GM10266 (cell line): ENCODE measurements around the gene NACC2.

Source experiments
- DNase-seq: peaks from one replicate; pipeline ENCODE4 v3.0.0; 2012; ENCODE audit errors: extremely low spot score
- CTCF ChIP-seq: IDR thresholded peaks from 2 replicates; pipeline ENCODE4 v1.5.1; 2012; ENCODE audit warnings: mild to moderate bottlenecking, low read depth; ENCODE audit not compliant: control insufficient read depth, insufficient read depth; ENCODE audit errors: missing control alignments

Gene NACC2, protein sequence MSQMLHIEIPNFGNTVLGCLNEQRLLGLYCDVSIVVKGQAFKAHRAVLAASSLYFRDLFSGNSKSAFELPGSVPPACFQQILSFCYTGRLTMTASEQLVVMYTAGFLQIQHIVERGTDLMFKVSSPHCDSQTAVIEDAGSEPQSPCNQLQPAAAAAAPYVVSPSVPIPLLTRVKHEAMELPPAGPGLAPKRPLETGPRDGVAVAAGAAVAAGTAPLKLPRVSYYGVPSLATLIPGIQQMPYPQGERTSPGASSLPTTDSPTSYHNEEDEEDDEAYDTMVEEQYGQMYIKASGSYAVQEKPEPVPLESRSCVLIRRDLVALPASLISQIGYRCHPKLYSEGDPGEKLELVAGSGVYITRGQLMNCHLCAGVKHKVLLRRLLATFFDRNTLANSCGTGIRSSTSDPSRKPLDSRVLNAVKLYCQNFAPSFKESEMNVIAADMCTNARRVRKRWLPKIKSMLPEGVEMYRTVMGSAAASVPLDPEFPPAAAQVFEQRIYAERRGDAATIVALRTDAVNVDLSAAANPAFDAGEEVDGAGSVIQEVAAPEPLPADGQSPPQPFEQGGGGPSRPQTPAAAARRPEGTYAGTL

DNA sequence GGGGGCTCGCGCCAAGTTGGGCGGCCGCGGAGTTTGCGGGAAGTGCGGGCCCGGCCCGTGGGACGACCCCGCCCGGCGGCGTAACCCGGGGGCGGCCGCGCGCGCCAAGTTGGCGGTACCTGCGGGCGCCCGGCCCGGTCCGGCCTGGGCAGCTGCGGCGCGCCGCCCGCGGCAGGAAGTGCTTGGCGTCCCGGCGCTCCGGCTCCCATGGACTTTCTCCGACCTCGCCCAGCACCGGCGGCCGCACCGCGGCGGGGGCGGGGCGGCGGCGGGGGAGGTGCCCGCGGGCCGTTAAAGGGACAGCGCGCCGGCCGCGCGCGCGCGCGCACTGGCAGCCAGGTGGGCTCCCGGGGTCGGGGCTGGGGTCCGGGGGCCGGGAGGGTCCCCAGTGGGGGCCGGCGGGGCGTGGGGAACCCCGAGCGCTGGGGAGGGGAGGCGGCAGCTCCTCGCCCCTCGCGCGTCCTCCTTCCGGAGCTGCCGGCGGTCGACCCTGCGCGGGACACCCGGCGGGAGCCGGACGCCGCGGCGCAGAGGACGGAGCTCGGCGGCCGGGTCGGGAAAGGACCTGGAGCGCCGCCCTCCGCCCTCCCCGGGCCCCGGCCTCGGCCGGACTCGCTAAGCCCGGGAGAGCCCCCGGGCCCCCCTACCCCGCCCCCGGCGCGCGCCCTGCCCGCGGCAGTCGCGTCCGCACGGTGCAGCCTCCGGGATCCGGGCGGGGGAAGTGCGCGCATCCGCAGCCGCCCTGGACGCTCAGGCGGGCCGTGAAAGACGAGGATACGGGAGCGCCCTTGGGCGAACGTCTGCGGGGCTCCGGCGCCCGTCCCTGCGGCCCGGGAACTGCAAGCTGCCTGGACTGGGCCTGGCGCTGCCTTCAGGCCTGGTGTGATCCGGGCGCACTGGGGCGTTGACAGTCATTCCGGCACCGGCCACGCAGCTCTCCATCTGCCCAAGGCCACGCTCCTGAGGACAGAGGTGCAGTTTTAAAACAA is at the start of gene NACC2:
TSS of gene NACC2 (minus strand) at position 220 of the 989 bp plus-strand sequence. CDS start 44,768 bp downstream, outside the sequence.
- DNase-seq = no peak
- no peak for TF ChIP-seq CTCF

- DNase-seq = no peak
- TF ChIP-seq CTCF = no peak
These were observed 49.4 kb upstream of the NACC2 start for GRCh38 chr9:136144450-136144849.

- no peak for DNase-seq
- TF ChIP-seq CTCF = peak; percentile 19
These were observed 48.3 kb upstream of the NACC2 start for GRCh38 chr9:136143215-136144001.

DNA sequence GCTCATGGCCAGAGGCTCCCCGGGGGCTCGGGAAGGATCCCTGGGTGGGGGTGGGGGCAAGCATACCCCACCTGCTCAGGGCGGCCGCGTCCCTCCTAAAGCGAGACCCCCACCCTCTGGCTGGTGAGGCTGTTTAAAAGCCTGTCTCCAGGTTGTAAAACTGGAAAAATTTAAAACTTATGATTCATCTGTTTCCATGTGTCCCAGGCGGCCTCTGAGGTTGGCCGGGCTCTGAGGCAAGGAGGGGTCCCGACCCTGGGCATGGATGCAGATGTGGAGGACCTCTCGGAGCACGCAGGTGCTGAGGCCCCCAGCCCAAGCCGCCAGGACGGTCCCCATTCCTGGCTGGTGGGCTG is 47.7 kb upstream of the NACC2 start:
- DNase-seq = no peak
- no peak for TF ChIP-seq CTCF

DNA sequence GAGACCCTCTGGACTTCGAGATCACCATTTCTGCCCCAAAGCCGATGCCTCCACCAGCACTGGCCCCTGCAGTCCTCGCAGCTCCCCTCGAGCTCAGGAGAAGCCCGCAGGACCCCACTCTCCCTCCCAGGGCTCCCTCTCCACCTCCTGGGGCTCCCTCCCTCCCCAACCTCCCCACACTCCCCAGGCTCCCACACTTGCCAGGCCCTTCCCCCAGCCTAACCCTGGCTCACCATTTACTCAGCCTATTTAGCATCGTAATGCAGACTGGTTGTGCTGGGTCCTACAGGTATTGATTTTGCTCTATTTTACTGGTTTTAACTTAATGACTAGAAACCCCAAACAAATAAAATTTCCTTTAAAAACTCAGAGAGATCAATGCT is 47.3 kb upstream of the NACC2 start:
- no peak for TF ChIP-seq CTCF
- no peak for DNase-seq

DNA sequence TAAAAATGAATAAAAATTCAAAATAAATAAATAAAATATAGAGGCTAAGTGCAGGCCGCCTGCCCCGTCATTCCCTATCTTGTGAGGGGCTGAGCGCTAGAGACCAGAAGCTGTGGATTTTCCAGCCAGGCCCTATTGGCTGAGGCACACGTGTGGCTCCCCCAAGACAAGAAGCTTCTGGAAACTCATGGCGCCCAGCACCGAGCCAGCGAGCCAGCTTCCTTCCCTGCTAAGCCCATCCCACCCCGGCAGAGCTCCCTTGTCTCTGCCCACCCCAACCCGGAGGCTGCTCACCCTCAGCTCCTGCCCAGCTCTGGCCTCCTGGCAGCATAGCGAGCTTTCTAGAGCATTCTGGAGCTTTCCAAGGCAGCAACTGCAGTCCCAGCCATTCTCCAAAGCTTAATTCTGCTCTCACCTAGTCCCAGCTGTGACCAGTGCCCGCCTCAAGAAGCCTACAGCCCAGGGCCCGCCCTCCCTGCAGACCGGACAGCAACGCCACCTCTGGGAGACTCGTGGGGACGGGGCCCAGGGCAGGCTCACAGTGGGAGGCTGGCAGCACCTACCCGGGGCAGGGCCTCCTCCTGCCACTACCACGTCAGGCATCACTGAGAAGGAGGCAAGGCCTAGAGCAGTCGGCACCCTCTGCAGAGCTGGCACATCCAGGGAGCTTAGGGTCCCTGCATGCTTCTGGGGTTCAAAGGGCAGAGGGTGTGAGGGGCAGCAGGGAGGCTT is 46.8 kb upstream of the NACC2 start:
- DNase-seq = no peak
- no peak for TF ChIP-seq CTCF
